GM10266 (cell line): ENCODE data around the gene GTF2A1.

Experiments
- DNase-seq: peaks from one replicate; pipeline ENCODE4 v3.0.0; 2012; ENCODE audit errors: extremely low spot score
- TF ChIP-seq, protein P1 (sequence below): IDR thresholded peaks from 2 replicates; pipeline ENCODE4 v1.5.1; 2012; ENCODE audit warnings: mild to moderate bottlenecking, low read depth; ENCODE audit not compliant: control insufficient read depth, insufficient read depth; ENCODE audit errors: missing control alignments

GTF2A1 gene

DNA sequence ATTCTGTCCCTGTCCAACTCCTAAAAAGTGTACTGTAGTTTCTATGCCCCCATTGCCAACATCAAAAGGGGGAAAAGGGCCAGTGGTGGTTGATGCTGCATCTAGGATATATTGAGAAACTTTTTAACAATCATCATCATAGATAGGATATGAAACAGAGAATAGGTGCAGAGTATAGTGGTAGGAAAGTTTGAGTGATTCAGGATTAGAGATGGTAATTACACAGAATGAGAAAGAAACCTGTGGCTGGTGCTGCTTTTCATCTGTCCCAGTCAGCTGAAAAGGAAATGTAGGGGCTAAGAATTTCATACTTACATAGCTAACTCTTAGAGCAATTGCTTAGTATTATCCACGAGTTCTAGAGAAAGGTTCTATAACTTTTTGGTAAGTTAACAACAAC, 67.6 kb downstream of the GTF2A1 start:
- TF ChIP-seq, protein P1, sequence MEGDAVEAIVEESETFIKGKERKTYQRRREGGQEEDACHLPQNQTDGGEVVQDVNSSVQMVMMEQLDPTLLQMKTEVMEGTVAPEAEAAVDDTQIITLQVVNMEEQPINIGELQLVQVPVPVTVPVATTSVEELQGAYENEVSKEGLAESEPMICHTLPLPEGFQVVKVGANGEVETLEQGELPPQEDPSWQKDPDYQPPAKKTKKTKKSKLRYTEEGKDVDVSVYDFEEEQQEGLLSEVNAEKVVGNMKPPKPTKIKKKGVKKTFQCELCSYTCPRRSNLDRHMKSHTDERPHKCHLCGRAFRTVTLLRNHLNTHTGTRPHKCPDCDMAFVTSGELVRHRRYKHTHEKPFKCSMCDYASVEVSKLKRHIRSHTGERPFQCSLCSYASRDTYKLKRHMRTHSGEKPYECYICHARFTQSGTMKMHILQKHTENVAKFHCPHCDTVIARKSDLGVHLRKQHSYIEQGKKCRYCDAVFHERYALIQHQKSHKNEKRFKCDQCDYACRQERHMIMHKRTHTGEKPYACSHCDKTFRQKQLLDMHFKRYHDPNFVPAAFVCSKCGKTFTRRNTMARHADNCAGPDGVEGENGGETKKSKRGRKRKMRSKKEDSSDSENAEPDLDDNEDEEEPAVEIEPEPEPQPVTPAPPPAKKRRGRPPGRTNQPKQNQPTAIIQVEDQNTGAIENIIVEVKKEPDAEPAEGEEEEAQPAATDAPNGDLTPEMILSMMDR = no peak
- no peak for DNase-seq

DNA sequence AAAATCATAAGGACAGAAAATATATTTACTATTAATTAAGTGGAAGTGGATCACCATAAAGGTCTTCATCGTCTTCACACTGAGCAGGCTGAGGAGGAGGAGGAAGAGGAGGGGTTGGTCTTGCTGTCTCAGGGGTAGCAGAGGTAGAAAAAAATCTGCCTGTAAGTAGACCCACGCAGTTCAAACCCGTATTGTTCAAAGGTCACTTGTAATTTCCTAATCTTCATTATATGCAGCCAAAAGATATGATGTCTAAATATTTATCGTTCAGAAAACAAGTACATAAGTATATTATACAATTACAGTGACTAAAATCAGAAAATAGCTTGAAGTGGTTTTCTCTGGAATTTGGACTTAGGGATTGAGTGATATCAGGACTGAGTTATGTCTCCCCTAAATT, 72.1 kb downstream of the GTF2A1 start:
- no peak for DNase-seq
- TF ChIP-seq, protein P1 = no peak

DNA sequence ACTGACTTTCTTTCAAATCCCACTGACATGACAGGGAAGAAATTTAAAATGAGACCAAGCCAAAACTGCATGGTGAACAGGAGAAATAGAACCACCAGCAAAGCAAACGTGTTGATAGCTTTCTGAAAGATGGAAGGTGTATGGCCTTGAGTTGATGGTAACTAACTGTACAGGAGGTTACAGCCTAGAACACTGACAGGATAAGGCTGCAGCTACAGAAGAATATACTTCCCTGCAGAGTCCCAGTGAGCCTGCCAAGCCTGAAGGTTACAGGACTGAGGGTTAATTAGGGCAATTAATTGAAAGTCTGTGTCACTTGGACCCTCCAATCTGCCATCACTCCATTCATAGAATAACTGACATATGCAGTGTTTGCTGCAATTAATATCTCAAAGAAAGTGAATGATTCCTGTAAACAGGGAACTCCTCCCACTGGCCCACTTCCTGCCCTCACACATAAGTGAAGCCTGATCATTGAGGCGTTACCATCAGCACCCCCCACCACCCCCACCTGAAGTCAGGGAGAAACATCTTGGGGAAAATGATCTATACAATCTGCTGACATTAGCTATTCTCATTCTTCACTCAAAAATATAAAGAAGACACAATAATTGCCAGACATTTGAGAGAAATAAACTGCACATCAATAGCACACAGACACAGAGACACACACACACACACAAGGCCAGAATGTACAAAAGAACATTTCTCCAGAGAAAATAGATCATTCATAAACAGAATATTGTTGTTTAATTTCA, 73.4 kb downstream of the GTF2A1 start:
- no peak for DNase-seq
- TF ChIP-seq, protein P1 = no peak

DNA sequence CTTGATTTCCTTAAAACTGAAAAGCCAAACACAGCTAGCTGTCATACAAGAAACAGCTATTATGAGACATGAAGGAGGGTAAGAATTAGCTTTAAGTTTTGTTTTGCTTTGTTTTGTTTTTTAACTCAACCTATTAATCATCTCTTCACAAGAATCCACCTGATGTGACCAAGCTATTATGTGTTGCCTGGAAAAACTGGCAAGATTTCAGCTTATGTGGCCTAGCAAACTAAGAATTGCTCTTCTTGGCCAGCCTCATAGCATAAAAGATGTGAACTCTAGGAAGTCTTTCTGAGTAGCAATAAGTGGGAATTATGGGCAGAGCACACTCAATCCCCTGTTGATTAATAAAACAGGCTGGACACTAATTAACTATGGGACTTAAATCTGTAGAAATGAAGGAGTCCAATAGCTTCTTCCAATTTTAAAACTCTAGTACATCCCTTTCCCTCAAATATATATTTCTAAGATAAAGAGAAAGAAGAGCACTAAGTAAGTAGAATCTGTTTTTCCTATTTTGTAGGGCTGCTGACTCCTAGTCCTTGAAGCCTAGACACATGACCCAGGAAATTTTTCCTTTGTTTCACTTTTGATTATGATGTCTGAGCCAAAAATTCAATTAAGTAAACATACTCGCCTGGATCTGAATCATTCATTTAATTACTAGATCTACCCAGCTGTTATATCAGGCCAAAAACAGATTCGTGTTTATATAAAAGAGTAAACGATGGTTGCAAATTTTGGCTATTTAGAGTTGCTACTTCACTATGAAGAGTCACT, 75.7 kb downstream of the GTF2A1 start:
- no peak for DNase-seq
- TF ChIP-seq, protein P1 = no peak

DNA sequence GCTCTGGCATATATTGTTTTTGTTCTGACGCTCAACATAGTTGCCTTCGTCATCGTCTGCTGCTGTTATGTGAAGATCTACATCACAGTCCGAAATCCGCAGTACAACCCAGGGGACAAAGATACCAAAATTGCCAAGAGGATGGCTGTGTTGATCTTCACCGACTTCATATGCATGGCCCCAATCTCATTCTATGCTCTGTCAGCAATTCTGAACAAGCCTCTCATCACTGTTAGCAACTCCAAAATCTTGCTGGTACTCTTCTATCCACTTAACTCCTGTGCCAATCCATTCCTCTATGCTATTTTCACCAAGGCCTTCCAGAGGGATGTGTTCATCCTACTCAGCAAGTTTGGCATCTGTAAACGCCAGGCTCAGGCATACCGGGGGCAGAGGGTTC, 77.0 kb downstream of the GTF2A1 start:
- no peak for DNase-seq
- TF ChIP-seq, protein P1 = no peak

DNA sequence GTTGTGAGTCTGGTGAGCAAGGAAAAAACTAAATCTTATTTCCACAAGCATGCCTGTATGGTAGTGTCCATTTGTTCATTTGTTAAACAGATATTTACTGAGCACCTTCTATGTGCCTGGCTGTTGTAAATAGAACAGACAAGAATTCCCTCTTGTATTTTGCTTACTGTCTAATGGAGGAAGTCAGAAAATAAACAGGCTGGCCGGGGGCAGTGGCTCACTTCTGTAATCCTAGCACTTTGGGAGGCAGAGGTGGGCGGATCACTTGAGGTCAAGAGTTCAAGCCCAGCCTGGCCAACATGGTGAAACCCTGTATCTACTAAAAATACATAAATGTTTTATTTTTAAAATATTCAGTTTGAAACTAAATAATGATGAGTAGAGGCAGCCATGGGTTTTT, 79.3 kb downstream of the GTF2A1 start:
- no peak for DNase-seq
- TF ChIP-seq, protein P1 = no peak

DNA sequence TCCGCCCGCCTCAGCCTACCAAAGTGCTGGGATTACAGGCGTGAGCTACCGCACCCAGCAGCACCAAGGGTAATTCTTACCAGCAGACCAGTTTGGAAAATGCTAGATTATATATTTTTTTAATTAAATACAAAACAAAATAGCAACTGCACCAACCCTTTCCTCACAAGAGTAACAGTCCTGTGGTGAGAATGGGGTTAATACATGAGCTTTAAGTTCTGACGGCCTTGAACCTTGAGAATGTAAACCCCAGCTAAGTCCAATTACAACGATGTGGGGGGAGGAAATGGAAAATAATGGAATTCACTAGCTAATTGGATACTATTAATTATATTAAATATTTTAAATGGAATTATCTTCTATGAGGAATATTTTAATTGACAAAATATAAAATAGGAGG, 82.3 kb downstream of the GTF2A1 start:
- no peak for DNase-seq
- TF ChIP-seq, protein P1 = no peak
